Activated CD4-positive, alpha-beta T cell treated with anti-CD3 and anti-CD28 coated beads for 24 hours (primary cell): ENCODE results near the gene PRL.

Experiments used
- DNase-seq, 2 donors: peaks; one replicate each; pipeline ENCODE4 v3.0.0-alpha.2; 2020; ENCODE audit warnings: low read depth in 2 of 2

Gene PRL

GRCh38 chr6:22295145-22295544 lies 1.7 kb downstream of the PRL start:
- DNase-seq = no peak

- no peak for DNase-seq
Observed at GRCh38 chr6:22294301-22294700, 2.5 kb downstream of the PRL start.

DNA sequence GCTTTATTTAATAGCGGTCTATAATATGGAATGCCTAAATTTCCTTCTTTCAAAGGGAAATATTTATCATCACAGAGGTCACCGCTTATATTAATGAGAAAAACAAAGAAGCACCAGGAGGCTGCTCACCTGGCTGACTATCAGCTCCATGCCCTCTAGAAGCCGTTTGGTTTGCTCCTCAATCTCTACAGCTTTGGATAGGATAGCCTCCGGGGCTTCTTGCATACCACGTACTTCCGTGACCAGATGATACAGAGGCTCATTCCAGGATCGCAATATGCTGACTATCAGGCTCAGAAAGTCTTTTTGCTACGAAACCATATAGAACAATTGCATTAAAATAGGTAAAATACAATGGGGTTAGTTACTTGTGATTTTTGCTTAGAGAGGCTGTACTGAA lies 6.8 kb downstream of the PRL start:
- no peak for DNase-seq

DNA sequence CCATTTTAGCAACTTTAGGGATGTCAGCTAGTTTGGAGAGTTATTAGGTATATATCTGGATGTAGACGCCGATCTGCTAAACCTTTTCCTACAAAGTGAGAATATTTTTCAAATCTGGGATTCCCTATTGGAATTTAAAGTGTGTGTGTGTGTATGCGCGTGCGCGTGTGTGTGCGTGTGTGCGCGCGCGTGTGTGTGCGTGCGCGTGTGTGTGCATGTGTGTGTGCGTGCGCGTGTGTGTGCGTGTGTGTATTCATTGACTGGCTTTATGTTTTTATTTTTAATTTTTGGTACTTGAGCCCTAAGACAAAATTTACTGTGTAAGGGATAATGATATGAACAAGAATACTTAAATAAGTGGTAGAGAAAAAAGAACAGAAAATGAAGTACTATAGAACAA lies 8.1 kb downstream of the PRL start:
- DNase-seq = no peak

DNA sequence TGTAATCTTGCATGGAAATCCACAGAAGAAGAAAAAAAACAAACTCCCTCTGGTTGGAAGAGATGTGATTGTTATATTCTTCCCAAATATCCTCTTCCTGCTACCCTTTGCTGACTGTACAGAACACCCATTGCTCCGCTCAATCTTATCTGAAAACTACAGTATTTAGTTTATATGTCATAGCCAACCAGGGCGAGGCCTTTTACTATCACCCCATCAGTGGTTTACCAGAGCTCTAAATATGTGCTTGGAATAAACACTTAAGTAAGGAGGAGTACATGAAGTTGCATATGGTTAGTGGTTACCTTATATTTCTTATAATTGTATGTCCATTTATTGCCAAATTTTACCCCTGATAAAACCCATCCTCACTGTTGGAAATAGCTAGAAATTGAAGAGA lies 12.2 kb downstream of the PRL start:
- no peak for DNase-seq

GRCh38 chr6:22281341-22282085 lies 15.3 kb downstream of the PRL start:
- no peak for DNase-seq

DNA sequence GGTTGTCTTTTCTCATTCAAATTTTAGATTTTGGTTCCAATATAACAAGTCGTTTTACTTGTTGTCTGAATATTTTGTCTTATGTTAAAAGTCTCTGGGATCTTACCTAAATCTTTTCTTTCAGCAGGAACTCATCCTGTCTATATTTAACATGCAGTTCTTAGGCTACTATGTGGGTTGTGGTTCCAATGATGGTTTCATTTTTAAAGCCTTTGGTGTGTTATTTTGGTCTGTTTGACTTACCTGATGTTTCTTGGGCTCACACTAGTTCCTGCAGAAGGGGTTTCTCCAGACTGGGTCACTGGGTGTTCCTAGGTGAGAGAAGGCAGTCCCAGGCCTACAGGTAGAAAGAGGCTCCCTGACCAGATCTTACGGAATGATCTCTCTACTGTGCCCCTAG lies 17.4 kb downstream of the PRL start:
- no peak for DNase-seq

DNA sequence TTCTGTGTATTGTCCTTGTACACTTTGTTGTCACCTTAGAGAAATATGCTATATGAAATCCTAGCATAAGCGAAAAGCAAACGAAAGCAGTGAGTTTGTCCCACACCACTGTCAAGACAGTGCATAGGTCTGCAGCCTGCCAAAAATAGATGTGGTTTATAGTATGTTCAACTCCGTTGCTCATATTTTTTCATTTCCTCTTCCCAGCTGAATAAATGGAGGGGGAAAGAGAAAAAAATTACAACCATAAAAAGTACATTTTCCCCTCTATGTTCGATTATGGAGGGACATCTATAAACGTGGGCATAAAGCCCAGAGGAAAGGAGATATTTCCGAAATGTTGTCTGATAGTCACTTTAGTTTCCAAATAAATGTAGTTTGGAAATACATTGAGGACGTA lies 25.8 kb downstream of the PRL start:
- no peak for DNase-seq

GRCh38 chr6:22263748-22264147 lies 33.1 kb downstream of the PRL start:
- no peak for DNase-seq

DNA sequence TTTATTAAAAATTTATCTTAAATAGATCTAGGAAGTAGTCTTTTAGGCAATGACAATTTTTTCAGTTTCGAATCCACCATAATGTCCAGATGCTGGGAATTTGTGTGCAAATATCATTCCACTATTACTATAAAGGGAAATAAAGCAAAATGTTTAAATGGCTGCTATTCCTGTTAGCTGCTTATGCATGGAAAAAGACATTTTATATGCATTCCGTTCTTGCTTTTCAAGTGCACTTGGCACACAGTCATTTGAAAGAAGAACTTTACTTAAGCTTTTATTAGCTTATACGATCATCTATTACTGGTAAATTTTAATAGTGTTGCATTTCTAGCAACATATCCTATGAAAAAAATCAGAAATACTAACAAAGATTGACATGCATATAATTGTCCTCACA lies 42.0 kb downstream of the PRL start:
- no peak for DNase-seq

DNA sequence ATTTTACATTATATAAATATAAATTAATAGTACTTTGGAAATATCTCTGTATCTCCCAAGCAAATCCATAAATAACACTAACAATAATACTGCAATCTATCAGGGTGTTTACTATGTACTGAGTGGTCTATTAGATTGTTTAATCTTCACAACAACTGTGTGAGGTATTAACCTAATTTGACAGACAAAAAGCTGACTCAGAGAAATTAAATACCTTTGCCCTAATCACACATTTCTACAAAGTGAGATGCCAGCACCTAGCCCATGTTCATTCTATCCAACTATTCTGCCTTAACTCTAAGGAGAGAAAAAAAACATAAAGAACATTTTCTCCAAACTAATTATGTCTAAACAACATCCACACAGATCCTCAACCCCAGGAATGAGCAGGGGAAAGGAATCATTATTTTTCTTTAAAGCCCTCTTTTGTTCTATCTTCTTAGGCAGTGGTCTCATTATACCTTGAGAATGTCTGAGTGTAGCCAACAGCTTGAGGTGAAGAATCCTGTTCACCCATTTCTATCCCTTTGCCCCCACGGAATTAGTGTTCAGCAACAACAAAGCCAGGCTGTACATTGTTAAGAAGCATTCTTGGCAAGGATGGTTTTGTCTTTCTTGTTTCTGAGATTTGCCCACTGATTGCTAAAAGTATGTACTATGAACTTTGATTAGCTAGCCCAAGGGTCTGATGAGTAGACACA lies 42.7 kb downstream of the PRL start:
- DNase-seq = no peak

GRCh38 chr6:22251348-22251747 lies 45.5 kb downstream of the PRL start:
- no peak for DNase-seq

- no peak for DNase-seq
Observed at GRCh38 chr6:22250486-22250885, 46.4 kb downstream of the PRL start.

- no peak for DNase-seq
Observed at GRCh38 chr6:22249711-22250350, 47.0 kb downstream of the PRL start.

GRCh38 chr6:22248513-22249308 lies 48.1 kb downstream of the PRL start:
- DNase-seq = no peak

GRCh38 chr6:22247916-22248482 lies 48.8 kb downstream of the PRL start:
- no peak for DNase-seq

GRCh38 chr6:22240025-22240424 lies 56.8 kb downstream of the PRL start:
- no peak for DNase-seq

GRCh38 chr6:22239261-22239921 lies 57.4 kb downstream of the PRL start:
- no peak for DNase-seq

- no peak for DNase-seq
Observed at GRCh38 chr6:22238861-22239260, 58.0 kb downstream of the PRL start.

DNA sequence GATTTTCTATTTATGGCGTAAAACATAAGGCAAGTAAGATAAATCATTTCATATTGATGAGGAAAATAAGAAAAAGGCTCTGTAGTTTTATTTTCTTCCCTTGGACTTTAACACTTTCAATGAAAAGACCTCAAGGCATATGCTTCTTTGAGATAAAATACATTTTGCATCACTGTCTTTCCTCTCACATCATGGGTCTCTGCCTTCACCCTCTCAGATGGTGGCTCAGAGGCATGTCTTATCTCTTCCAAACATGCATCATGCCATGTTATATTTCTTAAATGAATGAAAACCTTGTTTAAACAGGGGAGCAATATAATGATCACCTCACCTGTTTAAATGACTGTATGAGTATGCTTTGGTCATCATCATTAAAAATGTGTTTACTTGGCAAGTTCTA lies 59.3 kb downstream of the PRL start:
- no peak for DNase-seq
